HepG2 (cell line): ENCODE measurements around the gene INSYN2B. TPM values are rescaled to one million over a fixed set of nuclear protein-coding genes. Genes with fewer than 3 reads are reported as not detected.

Experiments used
- ATAC-seq: fragments of 200-7000 bp; cut with Tn5 transposase; 3 replicates; pipeline ENCODE4 v1.9.1; 2020; ENCODE audit warnings: mild to moderate bottlenecking, moderate library complexity
- BruUV-seq: library from RNA; stranded (reverse); fragments of 400-500 nt; replicated peaks from 2 replicates; lab custom pipeline; 2021; lab: Mats Ljungman, UMichigan
- CTCF ChIA-PET: fragments of 300-600 bp; formaldehyde crosslinking; extraction: SDS; loops from one replicate; lab custom pipeline; 2021; ENCODE audit warnings: low total read pairs, inconsistent platforms, low intra/inter-chr PET ratio; lab: Yijun Ruan, JAX
- POLR2A ChIA-PET: fragments of 350-600 bp; sonication (Branson Sonifier 250); formaldehyde crosslinking; loops from one replicate; lab custom pipeline; 2020; ENCODE audit warnings: antibody characterized with exemption, inconsistent platforms; lab: Yijun Ruan, JAX
- DNase-seq: peaks from one replicate; pipeline ENCODE4 v3.0.0-alpha.2; 2015; ENCODE audit warnings: low spot score
- FAIRE-seq: peaks from 3 replicates; lab custom pipeline; 2011; peaks lifted over from hg19 to GRCh38; lab: Jason Lieb, UNC
- H2AFZ ChIP-seq: one replicate; pipeline ENCODE4 v1.6.1; 2011; ENCODE audit warnings: low read length, inconsistent platforms
- H3K27ac ChIP-seq: fragments of 300-600 bp; 3 replicates; pipeline ENCODE4 v1.8.0; 2011; ENCODE audit warnings: mixed run types, mild to moderate bottlenecking, mixed read lengths, low read length, inconsistent platforms; ENCODE audit not compliant: insufficient read depth; ENCODE audit errors: extremely low read length
- H3K27me3 ChIP-seq, 2 experiments: fragments of 200-600 bp in 1 of 2; 2 replicates in 1 of 2; 3 replicates in 1 of 2; pipeline versions ENCODE4 v1.6.0 to v1.8.0; 2011; ENCODE audit warnings: low read length in 2 of 2, mild to moderate bottlenecking in 2 of 2, moderate library complexity in 2 of 2, inconsistent platforms in 1 of 2; ENCODE audit not compliant: insufficient read depth in 2 of 2, control insufficient read depth in 1 of 2
- H3K36me3 ChIP-seq, 2 experiments: fragments of 200-600 bp in 1 of 2; replicated peaks in 1 of 2; 2 replicates in 1 of 2; 3 replicates in 1 of 2; pipeline versions ENCODE4 v1.5.1 to v1.8.0; 2011; ENCODE audit warnings: low read length in 2 of 2, inconsistent platforms in 1 of 2; ENCODE audit not compliant: insufficient read depth in 2 of 2, control insufficient read depth in 1 of 2
- H3K4me1 ChIP-seq: 2 replicates; pipeline ENCODE4 v1.5.1; 2012; ENCODE audit warnings: low read length, inconsistent platforms; ENCODE audit not compliant: insufficient read depth
- H3K4me2 ChIP-seq: 2 replicates; pipeline ENCODE4 v1.6.0; 2011; ENCODE audit warnings: low read depth, low read length, inconsistent platforms
- H3K4me3 ChIP-seq, 3 experiments: fragments of 200-600 bp in 1 of 3; sonication (generic), shearing (Covaris generic) in 1 of 3; replicated peaks in 1 of 3; 2 replicates each; pipeline ENCODE4 v1.5.1; 2011 to 2016; ENCODE audit warnings: low read length in 3 of 3, inconsistent platforms in 2 of 3, low read depth in 2 of 3, mild to moderate bottlenecking in 2 of 3, control low read depth in 1 of 3, mixed read lengths in 1 of 3; ENCODE audit not compliant: insufficient read depth in 1 of 3
- H3K79me2 ChIP-seq: one replicate; pipeline ENCODE4 v1.6.1; 2011; ENCODE audit warnings: low read length, inconsistent platforms; ENCODE audit not compliant: insufficient read depth
- H3K9ac ChIP-seq: 2 replicates; pipeline ENCODE4 v1.6.0; 2011; ENCODE audit warnings: mild to moderate bottlenecking, low read depth, low read length, inconsistent platforms; ENCODE audit not compliant: insufficient read depth
- H3K9me3 ChIP-seq: 2 replicates; pipeline ENCODE4 v1.5.1; 2012; ENCODE audit warnings: mild to moderate bottlenecking, low read length
- H4K20me1 ChIP-seq: 2 replicates; pipeline ENCODE4 v1.6.0; 2011; ENCODE audit warnings: inconsistent platforms, mild to moderate bottlenecking, low read length, moderate library complexity; ENCODE audit not compliant: insufficient read depth
- HCFC1 ChIP-seq: fragments of 150-350 bp; IDR thresholded peaks from 2 replicates; pipeline ENCODE4 v1.6.1; 2014; ENCODE audit warnings: low read depth, low read length
- ISL2 ChIP-seq: sonication (generic); formaldehyde crosslinking; IDR thresholded peaks from 2 replicates; pipeline ENCODE4 v1.5.0; 2020; ENCODE audit warnings: missing genetic modification reagents
- PTBP1 ChIP-seq: fragments of 200-400 bp; formaldehyde crosslinking; IDR thresholded peaks from 2 replicates; pipeline ENCODE4 v1.6.1; 2018; ENCODE audit warnings: low read length, low read depth; ENCODE audit not compliant: poor library complexity, severe bottlenecking
- STAT6 ChIP-seq: sonication (generic); formaldehyde crosslinking; IDR thresholded peaks from 2 replicates; pipeline ENCODE4 v1.4.0; 2020; ENCODE audit warnings: missing genetic modification reagents, mild to moderate bottlenecking, borderline replicate concordance
- TFDP2 ChIP-seq: sonication (generic); formaldehyde crosslinking; IDR thresholded peaks from 2 replicates; pipeline ENCODE4 v1.4.0; 2020; ENCODE audit warnings: missing genetic modification reagents
- ZBTB8A ChIP-seq: sonication (generic); formaldehyde crosslinking; IDR thresholded peaks from 2 replicates; pipeline ENCODE4 v1.4.0; 2020; ENCODE audit warnings: mild to moderate bottlenecking, low read depth, missing genetic modification reagents, borderline replicate concordance
- ZFP41 ChIP-seq: sonication (generic); formaldehyde crosslinking; IDR thresholded peaks from 2 replicates; pipeline ENCODE4 v1.4.0; 2020; ENCODE audit warnings: mild to moderate bottlenecking, missing genetic modification reagents, borderline replicate concordance
- ZNF10 ChIP-seq: sonication (generic); formaldehyde crosslinking; IDR thresholded peaks from 2 replicates; pipeline ENCODE4 v1.4.0; 2020; ENCODE audit warnings: mild to moderate bottlenecking, low read depth, missing genetic modification reagents, borderline replicate concordance
- ZNF17 ChIP-seq: sonication (generic); formaldehyde crosslinking; IDR thresholded peaks from 2 replicates; pipeline ENCODE4 v1.5.0; 2020; ENCODE audit warnings: mild to moderate bottlenecking, missing genetic modification reagents
- ZNF513 ChIP-seq: sonication (generic); formaldehyde crosslinking; conservative IDR thresholded peaks from 2 replicates; pipeline ENCODE4 v1.5.0; 2020; ENCODE audit warnings: missing genetic modification reagents
- ZUFSP ChIP-seq: sonication (generic); formaldehyde crosslinking; IDR thresholded peaks from 2 replicates; pipeline ENCODE4 v1.9.0; 2021; ENCODE audit warnings: missing genetic modification reagents, mild to moderate bottlenecking, borderline replicate concordance
- WGBS: methylation state at CpG from one replicate; pipeline ENCODE4 v1.1.6; 2017; ENCODE audit warnings: low lambda C conversion rate; 5-methylcytosine and 5-hydroxymethylcytosine counted together
- in situ Hi-C: cut with HindIII; loops from 2 replicates; pipeline ENCODE4 v1.10.0; 2017; ENCODE audit warnings: low pct_unique_long_range_greater_than_20kb; ENCODE audit not compliant: extremely low pct_ligation_motif_present
- intact Hi-C: fragments of 100-400 bp; cut with micrococcal nuclease; formaldehyde crosslinking; loops from one replicate; pipeline ENCODE4 v1.10.0; 2022; ENCODE audit not compliant: unreplicated experiment
- polyA plus RNA-seq, 8 experiments: library from polyadenylated mRNA; depleted of rRNA in 3 of 8; stranded (reverse) in 7 of 8; unstranded in 1 of 8; fragments of >200 nt; fragmentation: Illumina TruSeq in 4 of 8; extraction: Trizol in 4 of 8; gene quantifications; 2 replicates each; pipeline versions ENCODE4 v1.2.1 to v1.2.3, GENCODE V29; 2011 to 2016; ENCODE audit warnings: low read depth in 4 of 8, missing spikeins in 1 of 8, mixed read lengths in 1 of 8; ENCODE audit not compliant: insufficient read depth in 1 of 8
- total RNA-seq, 5 experiments: library from RNA; depleted of rRNA; stranded (reverse); fragments of >200 nt; fragmentation: Illumina TruSeq; extraction: Trizol; gene quantifications; 2 replicates each; pipeline ENCODE4 v1.2.3, GENCODE V29; 2016; ENCODE audit warnings: low read depth in 1 of 5

The INSYN2B gene
- total and polyA plus RNA-seq, 2 of the 13 experiments (the other 11 are each of a cell fraction or from before 2014, with no cell fraction given), result not detected

GRCh38 chr5:169933127-169933526 is 47.2 kb downstream of the INSYN2B start:
- no peaks in the 10 kb centered on the region for H3K36me3 ChIP-seq
- TF ChIP-seq TFDP2 (no peak), PTBP1 (no peak), ZNF513 (CRISPR knock-in tag) (no peak), ZBTB8A (CRISPR knock-in tag) (no peak), HCFC1 (no peak), ISL2 (CRISPR knock-in tag) (no peak), STAT6 (CRISPR knock-in tag) (no peak), ZUFSP (CRISPR knock-in tag) (no peak), ZNF17 (CRISPR knock-in tag) (no peak), ZNF10 (CRISPR knock-in tag) (no peak), ZFP41 (CRISPR knock-in tag) (no peak)
- no peak overlapping the region for H2AFZ ChIP-seq
- no peak overlapping the region for H3K9ac ChIP-seq
- H3K4me2 ChIP-seq, result no peak overlapping the region
- WGBS, result no CpG with 5 or more reads among the region's 1 CpG
- H3K79me2 ChIP-seq, result no peaks in the 10 kb centered on the region
- H3K9me3 ChIP-seq, result no peaks in the 10 kb centered on the region
- no peak for DNase-seq
- BruUV-seq, result no TSS peak
- no peaks in the 10 kb centered on the region for H3K4me1 ChIP-seq
- ChIA-PET POLR2A (no interaction called here), CTCF (no interaction called here)
- H4K20me1 ChIP-seq, result no peaks in the 10 kb centered on the region
- no peak overlapping the region for H3K27ac ChIP-seq
- peaks cover 5 to 6% of the 10 kb centered on the region in 2 experiments; a peak in 4 of 5 replicates for H3K27me3 ChIP-seq
- in situ Hi-C loops (no loop called here), intact Hi-C loops (no loop called here)
- no peak for ATAC-seq
- H3K4me3 ChIP-seq, result no peak overlapping the region
- no peak for FAIRE-seq
